Left ventricle myocardium superior (tissue), 1 donor: ENCODE data around the gene ABCA10. TPM values are rescaled to one million over a fixed set of nuclear protein-coding genes. Genes with fewer than 3 reads are reported as not detected.
"Not testable (repeated sequence)": the region's sequence is repeated elsewhere in the genome, so short reads cannot be mapped to it uniquely, and the experiment has no call there.

Experiments used
- ATAC-seq: fragments of 200-7000 bp; cut with Tn5 transposase; one replicate; pipeline ENCODE4 v1.9.1; 2020; ENCODE audit warnings: mild to moderate bottlenecking, moderate library complexity
- DNase-seq: peaks from one replicate; pipeline ENCODE4 v3.0.0-alpha.2; 2020
- intact Hi-C: fragments of 100-400 bp; cut with micrococcal nuclease; formaldehyde crosslinking; loops from one replicate; pipeline ENCODE4 v1.11.0; 2022
- total RNA-seq: library from RNA; stranded (reverse); fragmentation: NEBNext Ultra II Directional; extraction: Animal tissue kit (Norgen Biotek cat#: 25700); gene quantifications from one replicate; pipeline ENCODE4 v1.2.1, GENCODE V29; 2021
- donor health status: DM: no; HTN: yes; CAD: no; lungs with severe emphysema.

The ABCA10 gene
- total RNA-seq, 1 donor from 2014 or later, result 6.4 TPM

DNA sequence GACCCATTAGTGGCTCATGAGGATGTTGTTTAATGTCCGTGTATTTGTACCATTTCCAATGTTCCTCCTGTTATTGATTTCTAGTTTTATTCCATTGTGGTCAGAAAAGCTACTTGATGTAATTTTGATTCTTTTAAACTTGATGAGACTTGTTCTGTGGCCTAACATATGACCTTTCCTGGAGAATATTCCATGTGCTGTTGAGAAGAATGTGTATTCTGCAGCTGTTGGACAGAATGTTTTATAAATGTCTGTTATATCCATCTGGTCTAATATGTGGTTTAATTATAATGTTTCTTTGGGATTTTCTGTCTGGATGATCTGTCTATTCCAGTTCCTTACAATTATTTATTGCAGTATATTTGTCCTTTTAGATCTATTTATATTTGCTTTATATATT is 2.9 kb upstream of the ABCA10 start:
- intact Hi-C loops, result no loop called here
- no peak for DNase-seq
- no peak for ATAC-seq

DNA sequence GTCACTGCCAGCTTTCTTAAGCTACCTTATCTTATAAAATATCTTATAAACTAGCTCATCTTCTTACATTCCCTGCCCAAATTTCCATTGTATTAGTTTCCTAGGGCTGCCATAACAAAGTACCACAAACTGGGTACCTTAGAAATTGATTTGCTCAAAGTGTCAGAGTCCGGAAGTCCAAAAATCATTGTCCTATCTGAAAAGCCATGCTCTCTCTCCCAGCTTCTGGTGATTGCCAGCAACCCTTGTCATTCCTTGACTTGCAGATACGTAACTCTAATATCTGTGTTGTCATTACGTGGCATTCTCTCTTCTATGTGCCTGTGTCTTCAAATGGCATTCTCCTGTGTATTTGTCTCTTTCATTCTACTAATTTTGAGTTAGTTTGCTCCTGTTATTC is 2.3 kb upstream of the ABCA10 start:
- intact Hi-C loops, result no loop called here
- DNase-seq (no peak), ATAC-seq (no peak)

DNA sequence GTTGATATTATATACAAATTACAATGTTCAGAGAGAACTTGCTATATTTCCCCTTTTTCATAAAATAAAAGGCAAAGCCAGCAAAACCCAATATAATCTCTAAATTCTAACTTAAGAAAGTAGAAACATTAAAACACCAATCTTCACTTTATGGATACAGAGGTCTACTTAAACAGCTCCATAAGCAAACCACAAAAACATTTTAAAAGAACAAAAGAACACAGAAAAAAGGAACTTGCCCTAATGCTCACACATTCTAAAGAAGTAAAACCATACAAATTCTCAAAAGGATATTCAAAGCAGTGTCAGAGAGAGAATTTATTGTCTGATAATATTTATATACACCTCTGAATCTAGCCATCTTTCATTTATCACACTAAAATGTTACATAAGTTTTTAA is 606 bp downstream of the ABCA10 start:
- no peak for DNase-seq
- intact Hi-C loops, result no loop called here
- ATAC-seq, result no peak

DNA sequence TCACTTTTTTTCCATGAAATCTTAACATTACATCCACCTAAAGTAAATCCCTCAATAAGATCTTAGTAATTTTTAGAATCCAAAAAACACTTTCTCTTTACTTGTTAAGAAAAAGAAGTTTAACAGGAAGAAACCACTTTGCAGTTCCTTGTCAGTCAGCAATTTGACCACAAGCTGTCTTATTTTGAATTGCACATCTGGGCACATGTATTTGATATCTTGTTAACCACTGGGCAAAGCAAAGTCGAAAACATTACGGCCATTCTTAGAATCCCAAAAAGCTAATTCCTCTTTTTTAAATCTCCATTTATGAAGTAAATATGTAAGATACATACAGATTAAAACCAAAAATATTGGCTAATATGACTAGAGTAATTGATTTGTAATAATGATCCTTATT is 1.1 kb downstream of the ABCA10 start:
- peak; percentile 32 for ATAC-seq
- DNase-seq, result no peak
- intact Hi-C loops, result no loop called here

DNA sequence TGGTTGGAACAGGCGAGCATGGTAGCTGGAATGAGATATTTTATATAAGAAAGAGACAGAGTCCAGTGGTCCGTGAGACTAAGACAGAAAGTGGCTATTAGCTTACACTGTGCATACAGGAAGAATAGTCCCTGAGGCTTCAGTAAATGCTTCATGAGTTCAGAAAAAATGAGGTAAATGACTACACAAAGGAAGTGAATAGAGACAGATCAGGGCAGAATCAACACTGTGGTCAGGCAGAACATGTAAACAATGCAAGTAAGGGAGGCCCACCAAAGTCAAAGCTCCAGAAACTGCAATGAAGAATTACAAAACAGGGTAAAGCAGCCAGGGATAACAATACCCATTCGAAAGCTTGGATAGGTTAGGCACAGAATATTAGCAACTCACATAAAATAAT is 4.8 kb downstream of the ABCA10 start:
- no peak for DNase-seq
- peak; percentile 17 for ATAC-seq
- intact Hi-C loops, result no loop called here

DNA sequence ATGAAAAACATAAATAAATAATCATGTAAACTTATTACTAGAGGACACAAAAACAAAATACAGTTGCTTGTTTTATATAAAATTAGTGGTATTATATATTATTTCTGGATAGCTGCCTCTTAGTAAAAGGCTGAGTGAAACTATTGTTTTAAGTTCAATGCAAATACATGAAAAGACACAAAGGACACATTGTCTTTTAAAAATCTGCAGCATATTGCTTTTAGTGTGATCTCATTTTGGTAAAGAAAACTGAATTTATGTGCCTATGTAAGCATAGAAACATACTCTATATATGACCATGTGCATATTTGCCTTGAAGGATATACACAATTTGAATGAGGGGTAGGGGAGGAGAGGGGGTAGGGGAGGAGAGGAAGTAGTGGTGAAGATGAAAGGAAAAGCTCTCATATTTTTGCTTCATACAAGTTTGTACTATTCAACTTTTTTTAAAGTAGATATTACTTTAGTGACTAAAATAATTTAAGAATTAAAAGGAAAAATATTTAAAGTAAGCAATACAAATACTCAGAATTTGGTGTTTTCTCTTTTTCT is 5.8 kb downstream of the ABCA10 start:
- no peak for ATAC-seq
- no peak for DNase-seq
- intact Hi-C loops, result no loop called here

DNA sequence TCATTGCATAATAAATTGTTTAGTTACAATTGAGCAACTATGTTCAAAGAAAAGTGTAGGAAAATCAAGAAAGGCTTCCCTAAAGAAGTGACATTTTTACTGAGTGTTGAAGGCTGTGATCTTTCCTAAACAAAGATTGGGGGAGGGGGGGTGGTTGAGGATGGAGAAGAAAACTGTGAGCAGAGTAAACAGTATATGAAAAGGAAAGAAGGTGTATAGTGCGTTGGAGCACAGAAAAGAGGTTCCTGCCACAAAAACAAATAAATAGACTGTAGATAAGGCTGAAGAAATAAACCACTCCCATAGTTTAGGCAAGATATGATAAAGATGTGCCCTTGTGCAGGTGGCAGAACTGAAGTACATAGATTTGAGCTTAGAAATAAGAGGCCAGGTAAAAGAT is 8.5 kb downstream of the ABCA10 start:
- intact Hi-C loops, result no loop called here

DNA sequence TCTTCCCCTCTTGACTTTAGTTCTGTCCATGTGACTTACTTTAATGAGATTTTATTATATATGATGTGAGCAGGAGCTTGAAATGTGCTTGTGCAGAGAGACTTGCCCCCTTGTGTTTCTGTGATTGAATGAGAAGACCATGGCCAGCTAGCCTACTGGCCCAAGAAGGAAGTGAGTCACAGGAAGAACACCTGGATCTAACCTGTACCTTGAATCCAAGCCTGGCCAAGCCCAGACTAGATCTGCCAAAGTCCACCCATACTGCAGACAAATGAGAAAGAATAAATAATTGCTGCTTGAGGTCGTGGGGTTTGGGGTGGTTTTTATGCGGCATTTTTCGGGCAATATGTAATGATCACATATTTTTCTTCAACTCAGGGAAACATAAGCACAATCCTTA is 9.6 kb downstream of the ABCA10 start:
- ATAC-seq (no peak), DNase-seq (no peak)
- intact Hi-C loops, result no loop called here

More for the DNA sequence above, 8.5 kb downstream of the ABCA10 start:
- ATAC-seq (no peak), DNase-seq (no peak)

DNA sequence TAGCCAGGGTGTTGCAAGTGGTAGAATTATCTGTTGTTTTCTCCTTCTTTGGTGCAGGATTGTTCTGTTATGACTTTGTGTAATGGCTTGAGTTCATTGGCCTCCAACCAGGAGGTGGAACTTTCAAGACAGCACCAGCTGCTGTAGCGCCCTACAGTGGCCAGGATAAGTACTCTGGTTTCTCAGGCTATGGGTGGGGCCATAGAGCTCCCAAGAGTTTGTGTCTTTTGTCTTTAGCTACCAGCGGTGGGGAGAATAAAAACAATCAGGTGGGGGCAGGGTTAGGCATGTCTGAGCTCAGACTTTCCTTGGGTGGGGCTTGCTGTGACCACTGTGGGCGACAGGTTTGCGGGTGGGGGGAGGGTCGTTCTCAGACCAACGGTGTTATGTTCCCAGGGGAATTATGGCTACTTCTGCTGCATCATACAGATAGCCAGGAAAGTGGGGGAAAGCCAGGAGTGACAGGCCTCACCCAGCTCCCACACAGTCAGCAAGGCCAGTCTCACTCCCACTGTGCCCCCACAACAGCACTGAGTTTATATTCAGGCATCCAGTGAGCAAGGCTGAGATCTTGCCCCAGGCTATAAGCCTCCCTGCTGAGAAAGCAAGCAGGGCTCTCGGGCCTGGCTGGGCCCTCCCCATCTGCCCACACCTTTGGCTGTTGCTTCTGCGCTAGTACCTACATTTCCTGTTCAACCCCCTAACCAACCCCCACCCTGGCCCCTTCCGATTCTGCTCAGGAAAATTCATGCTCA is 15.4 kb downstream of the ABCA10 start:
- intact Hi-C loops, result no loop called here
- ATAC-seq, result no peak

DNA sequence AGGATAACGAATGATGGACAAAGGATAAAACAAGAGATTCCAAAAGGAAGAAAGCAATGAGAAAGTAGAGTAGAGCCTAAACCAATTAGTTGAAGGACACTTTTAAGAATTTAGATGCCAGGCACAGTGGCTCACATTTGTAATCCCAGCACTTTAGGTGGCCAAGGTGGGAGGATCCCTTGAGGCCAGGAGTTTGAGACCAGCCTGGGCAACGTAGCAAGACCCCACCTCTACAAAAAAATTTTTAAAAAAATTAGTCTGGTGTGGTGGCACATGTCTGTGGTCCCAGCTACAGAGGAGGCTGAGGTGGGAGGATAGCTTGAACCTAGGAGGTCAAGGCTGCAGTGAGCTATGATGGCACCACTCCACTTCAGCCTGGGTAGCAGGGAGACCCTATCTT is 20.0 kb downstream of the ABCA10 start:
- no peak for ATAC-seq
- intact Hi-C loops, result no loop called here

More for the DNA sequence above, 15.4 kb downstream of the ABCA10 start:
- no peak for DNase-seq

DNA sequence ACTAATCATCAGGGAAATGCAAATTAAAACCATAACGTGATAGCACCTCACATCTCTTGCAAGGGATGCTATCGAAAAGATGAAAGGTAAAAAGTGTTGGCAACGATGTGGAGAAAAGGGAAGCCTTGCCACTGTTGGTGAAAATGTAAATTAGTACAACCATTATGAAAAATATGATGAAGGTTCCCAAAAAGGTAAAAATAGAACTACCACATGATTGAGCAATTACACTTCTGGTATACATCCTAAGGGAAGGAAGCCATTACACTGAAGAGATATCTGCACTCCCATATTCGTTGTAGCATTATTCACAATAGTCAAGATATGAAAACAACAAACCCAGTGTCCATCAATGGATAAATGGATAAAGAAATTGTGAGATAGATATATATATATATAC is 21.5 kb downstream of the ABCA10 start:
- ATAC-seq (no peak), DNase-seq (no peak)
- intact Hi-C loops, result no loop called here

More for the DNA sequence above, 20.0 kb downstream of the ABCA10 start:
- no peak for DNase-seq

DNA sequence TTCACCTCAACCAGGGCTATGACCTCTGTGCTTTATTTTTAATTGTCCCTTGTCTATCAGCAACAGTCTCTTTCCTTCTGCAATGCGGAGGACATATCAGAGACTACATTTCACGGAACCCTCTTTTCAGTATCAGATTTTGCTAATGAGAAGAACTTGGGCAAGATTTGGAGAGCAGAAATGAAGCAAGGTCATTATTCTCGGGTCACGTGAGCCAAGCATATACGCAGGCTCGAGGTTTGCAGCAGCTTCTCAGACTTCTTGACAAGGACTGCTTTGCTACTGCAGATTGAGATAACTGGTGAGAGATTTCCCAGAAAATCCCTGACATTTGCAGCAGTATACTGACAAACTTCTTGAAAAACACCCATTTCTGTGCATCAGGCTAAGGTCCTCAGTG is 30.4 kb downstream of the ABCA10 start:
- no peak for ATAC-seq
- intact Hi-C loops, result no loop called here
- no peak for DNase-seq

DNA sequence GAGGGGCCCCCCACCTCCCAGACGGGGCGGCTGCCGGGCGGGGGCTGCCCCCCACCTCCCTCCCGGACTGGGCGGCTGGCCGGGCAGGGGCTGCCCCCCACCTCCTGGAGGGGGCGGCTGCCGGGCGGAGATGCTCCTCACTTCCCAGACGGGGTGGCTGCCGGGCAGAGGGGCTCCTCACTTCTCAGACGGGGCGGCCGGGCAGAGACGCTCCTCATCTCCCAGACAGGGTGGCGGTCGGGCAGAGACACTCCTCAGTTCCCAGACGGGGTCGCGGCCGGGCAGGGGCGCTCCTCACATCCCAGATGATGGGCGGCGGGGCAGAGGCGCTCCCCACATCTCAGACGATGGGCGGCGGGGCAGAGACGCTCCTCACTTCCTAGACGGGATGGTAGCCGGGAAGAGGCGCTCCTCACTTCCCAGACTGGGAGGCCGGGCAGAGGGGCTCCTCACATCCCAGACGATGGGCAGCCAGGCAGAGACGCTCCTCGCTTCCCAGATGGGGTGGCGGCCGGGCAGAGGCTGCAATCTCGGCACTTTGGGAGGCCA is 32.4 kb downstream of the ABCA10 start:
- DNase-seq, intact Hi-C loops, ATAC-seq: not testable (repeated sequence)

DNA sequence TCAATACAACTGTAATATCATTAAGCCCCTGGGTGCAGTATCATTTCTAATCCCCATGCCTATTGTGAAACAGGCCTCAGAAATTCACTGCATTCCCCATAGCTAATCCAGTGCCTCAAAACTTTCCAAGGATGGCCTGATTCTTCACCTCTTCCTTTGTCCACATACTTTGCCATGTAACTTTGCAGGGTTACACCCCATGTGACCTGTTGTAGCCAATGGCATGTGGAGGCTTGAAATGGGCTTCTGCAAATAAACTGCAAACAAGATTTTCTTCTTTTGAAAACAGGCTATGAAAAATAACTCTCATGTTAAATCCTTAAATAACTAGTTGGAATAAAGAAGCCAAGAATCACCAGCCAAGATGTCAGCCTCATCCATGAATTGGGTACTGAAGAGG is 35.9 kb downstream of the ABCA10 start:
- intact Hi-C loops, result no loop called here
- ATAC-seq, result no peak

DNA sequence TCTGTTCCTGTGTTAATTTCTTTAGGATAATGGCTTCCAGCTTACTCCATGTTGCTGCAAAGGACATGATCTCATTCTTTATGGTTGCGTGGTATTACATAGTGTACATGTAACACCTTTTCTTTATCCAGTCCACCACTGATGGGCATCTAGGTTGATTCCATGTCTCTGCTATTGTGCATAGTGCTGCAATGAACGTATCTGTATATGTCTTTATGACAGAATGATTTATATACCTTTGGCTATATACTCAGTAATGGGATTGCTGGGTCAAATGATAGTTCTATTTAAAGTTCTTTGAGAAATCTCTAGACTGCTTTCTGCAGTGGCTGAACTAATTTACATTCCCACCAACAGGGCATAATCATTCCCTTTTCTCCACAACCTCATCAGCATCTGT is 39.8 kb downstream of the ABCA10 start:
- ATAC-seq, result no peak
- DNase-seq, result no peak
- intact Hi-C loops, result no loop called here

More for the DNA sequence above, 35.9 kb downstream of the ABCA10 start:
- no peak for DNase-seq

DNA sequence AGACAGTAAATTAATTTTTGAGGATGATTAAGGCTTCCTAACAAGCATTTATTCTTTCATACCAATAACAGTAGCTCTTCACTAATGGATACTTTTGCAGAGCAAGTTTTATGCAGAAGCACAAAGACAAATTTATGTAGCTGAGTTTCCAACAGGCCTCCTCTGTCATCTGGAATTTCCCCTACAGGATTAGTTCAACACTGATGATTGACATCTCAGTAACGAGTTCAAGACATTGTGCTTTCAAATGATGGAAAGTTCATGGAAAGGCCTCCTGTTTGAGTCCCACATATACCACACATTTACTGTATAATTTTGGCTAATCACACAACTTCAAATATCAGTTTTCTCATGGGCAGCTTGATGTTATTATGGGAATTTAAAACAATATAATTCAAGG is 40.6 kb downstream of the ABCA10 start:
- intact Hi-C loops, result no loop called here

DNA sequence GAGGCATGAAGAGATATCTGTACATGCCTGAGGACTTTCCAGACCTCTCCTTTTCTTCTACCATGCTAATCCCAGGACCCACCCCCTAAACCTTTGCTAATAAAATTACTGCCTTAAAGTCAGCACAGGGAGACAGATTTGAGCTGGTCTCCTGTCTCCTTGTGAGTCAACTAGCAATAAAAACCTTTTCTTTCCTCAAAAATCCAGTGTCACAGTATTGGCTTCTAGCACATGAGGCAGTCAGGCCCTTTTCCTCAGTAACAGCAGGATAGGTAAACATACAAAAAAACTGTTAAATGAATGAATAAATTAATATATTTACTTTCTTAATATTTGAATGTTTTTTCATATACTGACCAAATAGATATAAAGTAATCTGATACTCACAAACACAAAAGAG is 41.3 kb downstream of the ABCA10 start:
- intact Hi-C loops, result no loop called here
- ATAC-seq, result no peak
- no peak for DNase-seq

More for the DNA sequence above, 40.6 kb downstream of the ABCA10 start:
- ATAC-seq, result no peak
- DNase-seq, result no peak

DNA sequence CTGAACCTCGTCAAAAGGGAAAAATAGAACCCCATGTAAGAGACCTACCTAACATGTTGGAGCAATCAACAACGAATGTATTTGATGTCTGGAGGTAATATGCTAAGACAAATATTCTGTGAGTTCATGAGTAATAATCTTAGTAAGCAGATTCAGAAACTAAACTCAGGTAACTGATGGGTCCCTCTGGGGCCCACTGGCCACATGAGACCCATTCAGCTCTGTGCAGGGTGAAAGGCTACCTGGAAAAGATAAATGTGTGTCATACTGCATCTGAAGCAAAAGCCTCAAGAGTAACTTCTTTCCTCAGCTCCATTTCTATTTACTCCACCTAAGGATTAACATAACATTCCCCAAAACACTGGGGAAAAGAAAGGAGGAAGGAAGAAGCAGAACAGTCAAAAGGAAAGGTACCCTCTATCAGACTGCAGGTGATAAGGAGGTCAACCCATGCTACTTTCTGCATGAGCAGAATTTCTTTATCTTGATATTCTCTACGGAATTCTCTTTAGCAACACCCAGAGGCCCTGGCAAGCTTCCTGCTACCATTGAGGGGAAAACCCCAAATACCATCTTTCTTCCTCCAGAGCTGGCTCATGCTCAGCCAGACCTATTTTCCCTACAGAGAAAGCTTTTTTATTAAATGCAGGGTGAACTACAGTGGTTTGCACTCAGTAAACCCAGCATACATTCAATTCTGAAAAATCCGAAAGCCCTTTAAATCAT is 49.2 kb downstream of the ABCA10 start:
- intact Hi-C loops, result no loop called here
- ATAC-seq (no peak), DNase-seq (no peak)

DNA sequence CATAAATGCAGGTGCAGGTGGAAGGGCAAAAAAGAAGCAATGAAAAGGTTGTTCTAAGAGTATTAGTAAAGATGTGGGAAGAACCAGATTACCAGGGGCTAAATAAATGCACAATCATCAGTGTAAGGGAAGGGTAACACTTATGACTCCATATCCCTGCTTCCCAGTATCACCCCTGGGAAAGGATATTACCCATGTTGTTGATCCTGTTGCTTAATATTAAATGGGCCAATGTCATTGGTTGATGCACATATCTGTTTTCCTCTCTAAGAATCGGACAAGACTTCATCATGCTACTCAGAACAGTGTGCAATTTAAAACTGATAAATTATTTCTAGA is 52.2 kb downstream of the ABCA10 start:
- no peak for ATAC-seq
- DNase-seq, result no peak
- intact Hi-C loops, result no loop called here
